ENCODE measurements around the gene FSIP1. TPM values are rescaled to one million over a fixed set of nuclear protein-coding genes. Genes with fewer than 3 reads are reported as not detected.

FSIP1 gene
- total and polyA plus RNA-seq, 11 donors, result 0.28 to 3.7 (median 0.97) TPM; not detected in 1

GRCh38 chr15:39777496-39777895 lies 5.1 kb downstream of the FSIP1 start:
- H3K27me3 ChIP-seq, result no peaks in the 10 kb centered on the region
- no peak for ATAC-seq
- no peak overlapping the region for H3K27ac ChIP-seq
- no peak overlapping the region for H3K4me3 ChIP-seq
- 87 to 95% (median 92%) methylated on average over 4 of the region's 4 CpGs for WGBS, 4 donors
- intact Hi-C loops (cut with DNase I), result no loop called here
- TF ChIP-seq POLR2A (IDR thresholded peaks at IDR 0.05), result no peak
- no peak for TF ChIP-seq CTCF (IDR thresholded peaks at IDR 0.05)
- DNase-seq, result no peak
- H3K36me3 ChIP-seq, result no peaks in the 10 kb centered on the region
- no peaks in the 10 kb centered on the region for H3K9me3 ChIP-seq
- H3K4me1 ChIP-seq, result peaks cover 0 to 8% (median 1%) of the 10 kb centered on the region in 12 donors

- 81 to 93% (median 87%) methylated on average over 3 to 4 of the region's 4 CpGs for WGBS, 4 donors
- peaks cover 0 to 7% (median 0%) of the 10 kb centered on the region in 12 donors for H3K4me1 ChIP-seq
- DNase-seq (no peak), ATAC-seq (no peak)
- no peak overlapping the region for H3K27ac ChIP-seq
- no peaks in the 10 kb centered on the region for H3K27me3 ChIP-seq
- no peak overlapping the region for H3K4me3 ChIP-seq
- H3K36me3 ChIP-seq, result no peaks in the 10 kb centered on the region
- H3K9me3 ChIP-seq, result no peaks in the 10 kb centered on the region
- intact Hi-C loops (cut with DNase I), result no loop called here
- TF ChIP-seq CTCF (IDR thresholded peaks at IDR 0.05), result no peak
- TF ChIP-seq POLR2A (IDR thresholded peaks at IDR 0.05), result no peak
These were observed 6.6 kb downstream of the FSIP1 start for GRCh38 chr15:39776068-39776467.

- ATAC-seq (no peak), DNase-seq (no peak)
- Histone ChIP-seq H3K27me3 (no peaks in the 10 kb centered on the region), H3K9me3 (no peaks in the 10 kb centered on the region), H3K27ac (no peak overlapping the region), H3K4me3 (no peak overlapping the region), H3K36me3 (no peaks in the 10 kb centered on the region), H3K4me1 (peaks cover 0 to 10% (median 0%) of the 10 kb centered on the region in 12 donors)
- intact Hi-C loops (cut with DNase I), result no loop called here
- TF ChIP-seq POLR2A (IDR thresholded peaks at IDR 0.05) (no peak), CTCF (IDR thresholded peaks at IDR 0.05) (no peak)
- 79 to 95% (median 88%) methylated on average over 3 of the region's 3 CpGs for WGBS, 4 donors
These were observed 7.9 kb downstream of the FSIP1 start for GRCh38 chr15:39774688-39775267.

- no peaks in the 10 kb centered on the region for H3K27me3 ChIP-seq
- H3K36me3 ChIP-seq, result no peaks in the 10 kb centered on the region
- no peak for TF ChIP-seq CTCF (IDR thresholded peaks at IDR 0.05)
- no peak for TF ChIP-seq POLR2A (IDR thresholded peaks at IDR 0.05)
- no peaks in the 10 kb centered on the region for H3K9me3 ChIP-seq
- 63 to 72% (median 68%) methylated on average over 8 of the region's 8 CpGs for WGBS, 4 donors
- peaks cover 0 to 10% (median 0%) of the 10 kb centered on the region in 12 donors for H3K4me1 ChIP-seq
- H3K27ac ChIP-seq, result peak overlapping the region; percentile 7 to 68 (median 43)
- peak; percentile 50 to 76 (median 62) for ATAC-seq
- intact Hi-C loops (cut with DNase I), result no loop called here
- peak overlapping the region in 2 of 12 donors; percentile 10 to 12 for H3K4me3 ChIP-seq
- DNase-seq, result peak in 1 of 5 donors; percentile 23
These were observed 11.6 kb downstream of the FSIP1 start for GRCh38 chr15:39770748-39771689.
